SK-N-SH (cell line): ENCODE measurements around the gene PTPRS. TPM values are rescaled to one million over a fixed set of nuclear protein-coding genes. Genes with fewer than 3 reads are reported as not detected.

Experiments used
- CTCF ChIA-PET: fragments of 300-600, 350-600 bp; formaldehyde crosslinking; extraction: SDS; loops from one replicate; lab custom pipeline; 2021; lab: Yijun Ruan, JAX
- POLR2A ChIA-PET: fragments of 350-600 bp; sonication (Branson Sonifier 250); formaldehyde crosslinking; extraction: SDS; loops from one replicate; lab custom pipeline; 2020; ENCODE audit warnings: antibody characterized with exemption, inconsistent platforms; lab: Yijun Ruan, JAX
- DNase-seq: peaks from one replicate; pipeline ENCODE4 v3.0.0; 2012
- H2AFZ ChIP-seq: fragments of 200-600 bp; sonication (generic); 2 replicates; pipeline ENCODE4 v1.8.1; 2016; ENCODE audit warnings: antibody characterized with exemption, mild to moderate bottlenecking, low read depth
- H3F3A ChIP-seq: fragments of 200-600 bp; sonication (generic); replicated peaks from 2 replicates; pipeline ENCODE3; 2016; ENCODE audit warnings: antibody characterized with exemption, mild to moderate bottlenecking; ENCODE audit not compliant: insufficient read depth
- H3K27ac ChIP-seq, 2 experiments: fragments of 200-500 bp in 1 of 2; fragments of 200-600 bp in 1 of 2; sonication (Bioruptor generic) in 1 of 2; sonication (generic), shearing (Covaris generic) in 1 of 2; 2 replicates each; pipeline versions ENCODE4 v1.5.1 to v1.6.1; 2014 to 2016; ENCODE audit warnings: low read depth in 2 of 2, inconsistent platforms in 1 of 2, low read length in 1 of 2, mild to moderate bottlenecking in 1 of 2, mixed read lengths in 1 of 2
- H3K27me3 ChIP-seq: fragments of 200-600 bp; sonication (generic), shearing (Covaris generic); 2 replicates; pipeline ENCODE4 v1.6.1; 2016; ENCODE audit warnings: mixed run types; ENCODE audit not compliant: insufficient read depth
- H3K36me3 ChIP-seq, 2 experiments: fragments of 200-500 bp in 1 of 2; fragments of 200-600 bp in 1 of 2; sonication (Bioruptor generic) in 1 of 2; sonication (generic) in 1 of 2; replicated peaks in 1 of 2; 2 replicates each; pipeline versions ENCODE3 to v1.5.1; 2014 to 2016; ENCODE audit warnings: low read length in 1 of 2, mild to moderate bottlenecking in 1 of 2; ENCODE audit not compliant: insufficient read depth in 2 of 2, control insufficient read depth in 1 of 2
- H3K4me1 ChIP-seq, 2 experiments: fragments of 200-500 bp in 1 of 2; fragments of 200-600 bp in 1 of 2; sonication (Bioruptor generic) in 1 of 2; sonication (generic), shearing (Covaris generic) in 1 of 2; 2 replicates each; pipeline versions ENCODE4 v1.5.1 to v1.6.1; 2014 to 2016; ENCODE audit warnings: low read depth in 1 of 2, low read length in 1 of 2, mixed run types in 1 of 2; ENCODE audit not compliant: insufficient read depth in 2 of 2, control insufficient read depth in 1 of 2
- H3K4me2 ChIP-seq: fragments of 200-600 bp; sonication (generic), shearing (Covaris generic); 2 replicates; pipeline ENCODE4 v1.6.1; 2017; ENCODE audit warnings: mixed run types
- H3K4me3 ChIP-seq, 2 experiments: fragments of 200-500 bp in 1 of 2; fragments of 200-600 bp in 1 of 2; sonication (Bioruptor generic) in 1 of 2; sonication (generic), shearing (Covaris generic) in 1 of 2; 2 replicates each; pipeline versions ENCODE4 v1.5.1 to v1.8.1; 2014 to 2016; ENCODE audit warnings: low read depth in 2 of 2, inconsistent platforms in 1 of 2, low read length in 1 of 2, mild to moderate bottlenecking in 1 of 2, mixed read lengths in 1 of 2, moderate library complexity in 1 of 2
- H3K79me2 ChIP-seq: fragments of 200-600 bp; sonication (generic); 2 replicates; pipeline ENCODE4 v1.8.1; 2017; ENCODE audit warnings: mild to moderate bottlenecking; ENCODE audit not compliant: insufficient read depth
- H3K9ac ChIP-seq: fragments of 200-600 bp; sonication (generic); 2 replicates; pipeline ENCODE4 v1.6.1; 2017; ENCODE audit warnings: mixed run types
- H3K9me2 ChIP-seq: fragments of 200-600 bp; sonication (generic); 2 replicates; pipeline ENCODE4 v1.6.1; 2017; ENCODE audit warnings: mixed run types
- H3K9me3 ChIP-seq: fragments of 200-600 bp; sonication (generic); 2 replicates; pipeline ENCODE4 v1.6.1; 2017; ENCODE audit warnings: mixed run types, mild to moderate bottlenecking, moderate library complexity
- H4K20me1 ChIP-seq: fragments of 200-600 bp; sonication (generic); 2 replicates; pipeline ENCODE4 v1.6.1; 2017; ENCODE audit warnings: mild to moderate bottlenecking, mixed run types; ENCODE audit not compliant: insufficient read depth
- CHD2 ChIP-seq: fragments of 150-350 bp; IDR thresholded peaks from 2 replicates; pipeline ENCODE4 v1.6.1; 2018; ENCODE audit warnings: low read length; ENCODE audit not compliant: partially characterized antibody
- ELF1 ChIP-seq: IDR thresholded peaks from 2 replicates; pipeline ENCODE4 v1.4.0; 2012
- FOSL2 ChIP-seq: IDR thresholded peaks from 2 replicates; pipeline ENCODE4 v1.4.0; 2012; ENCODE audit warnings: low read depth, mild to moderate bottlenecking, moderate library complexity, borderline replicate concordance
- FOXJ3 ChIP-seq: sonication (generic); formaldehyde crosslinking; IDR thresholded peaks from 2 replicates; pipeline ENCODE4 v1.5.1; 2020; ENCODE audit warnings: mild to moderate bottlenecking, missing genetic modification reagents
- GABPA ChIP-seq: IDR thresholded peaks from 2 replicates; pipeline ENCODE4 v1.4.0; 2012; ENCODE audit warnings: low read depth, mild to moderate bottlenecking
- IRF3 ChIP-seq: fragments of 150-350 bp; IDR thresholded peaks from 2 replicates; pipeline ENCODE4 v1.6.1; 2016; ENCODE audit warnings: mild to moderate bottlenecking, low read depth, low read length
- JUND ChIP-seq: IDR thresholded peaks from 2 replicates; pipeline ENCODE4 v1.4.0; 2012
- MAX ChIP-seq: IDR thresholded peaks from 2 replicates; pipeline ENCODE4 v1.4.0; 2012; ENCODE audit warnings: low read depth
- MEF2A ChIP-seq: IDR thresholded peaks from 2 replicates; pipeline ENCODE4 v1.4.0; 2012; ENCODE audit warnings: low read depth, borderline replicate concordance
- NRF1 ChIP-seq: IDR thresholded peaks from 2 replicates; pipeline ENCODE4 v1.6.1; 2012; ENCODE audit warnings: low read depth, mild to moderate bottlenecking, low read length
- PBX3 ChIP-seq: IDR thresholded peaks from 2 replicates; pipeline ENCODE4; 2012
- RAD21 ChIP-seq: IDR thresholded peaks from 2 replicates; pipeline ENCODE4 v1.6.1; 2012; ENCODE audit warnings: mild to moderate bottlenecking, low read length
- RCOR1 ChIP-seq: fragments of 150-350 bp; IDR thresholded peaks from 2 replicates; pipeline ENCODE4 v1.6.1; 2017; ENCODE audit warnings: antibody characterized with exemption, low read length
- REST ChIP-seq: IDR thresholded peaks from 2 replicates; pipeline ENCODE4 v1.6.1; 2012; ENCODE audit warnings: mild to moderate bottlenecking, low read depth, low read length, moderate library complexity
- RFX5 ChIP-seq: IDR thresholded peaks from 2 replicates; pipeline ENCODE4 v1.6.1; 2012; ENCODE audit warnings: mild to moderate bottlenecking, improper control_type of control experiment, low read length
- RXRA ChIP-seq: IDR thresholded peaks from 2 replicates; pipeline ENCODE4 v1.4.0; 2012; ENCODE audit warnings: low read depth, mild to moderate bottlenecking, borderline replicate concordance
- SIN3A ChIP-seq: IDR thresholded peaks from 2 replicates; pipeline ENCODE4 v1.6.1; 2012; ENCODE audit warnings: low read depth, mild to moderate bottlenecking, low read length, moderate library complexity, borderline replicate concordance
- TEAD4 ChIP-seq: IDR thresholded peaks from 2 replicates; pipeline ENCODE4 v1.4.0; 2012; ENCODE audit warnings: mild to moderate bottlenecking, borderline replicate concordance; ENCODE audit not compliant: insufficient read depth
- ZBTB33 ChIP-seq: IDR thresholded peaks from 2 replicates; pipeline ENCODE4 v1.4.0; 2012; ENCODE audit warnings: low read depth, borderline replicate concordance
- WGBS: methylation state at CpG from one replicate; pipeline ENCODE4 v1.1.6; 2017; ENCODE audit warnings: low lambda C conversion rate; 5-methylcytosine and 5-hydroxymethylcytosine counted together
- polyA plus RNA-seq, 3 experiments: library from polyadenylated mRNA; depleted of rRNA; stranded (reverse); fragments of >200 nt; gene quantifications; 2 replicates each; pipeline ENCODE4 v1.2.3, GENCODE V29; 2012

Gene PTPRS
- polyA plus RNA-seq, 1 of the 3 experiments (the other 2 are of a cell fraction): 91.0 TPM

GRCh38 chr19:5367530-5368133, 27.0 kb upstream of the PTPRS start:
- Histone ChIP-seq H3K4me1 (no peaks in the 10 kb centered on the region; a peak in 1 of 4 replicates), H3K27ac (no peak overlapping the region), H3F3A (no peaks in the 10 kb centered on the region), H4K20me1 (no peaks in the 10 kb centered on the region), H3K27me3 (peaks cover 12% of the 10 kb centered on the region; the same call in 1 of the 2 replicates), H3K4me3 (no peak overlapping the region), H3K9me3 (no peaks in the 10 kb centered on the region), H3K9me2 (no peaks in the 10 kb centered on the region), H3K79me2 (no peaks in the 10 kb centered on the region), H3K4me2 (no peak overlapping the region), H3K36me3 (no peaks in the 10 kb centered on the region), H3K9ac (no peak overlapping the region), H2AFZ (no peak overlapping the region)
- CTCF ChIA-PET: interaction anchor here (1.4 kb wide), 1 partner anchor 9 kb away, joined by 3 read pairs; no protein-coding TSS in a partner anchor
- POLR2A ChIA-PET: no interaction called here
- TF ChIP-seq CHD2: no peak
- TF ChIP-seq PBX3: no peak
- no peak for TF ChIP-seq ELF1
- TF ChIP-seq FOXJ3: no peak
- TF ChIP-seq TEAD4: no peak
- no peak for TF ChIP-seq RFX5
- no peak for TF ChIP-seq RCOR1
- no peak for TF ChIP-seq NRF1
- TF ChIP-seq RXRA: no peak
- no peak for TF ChIP-seq GABPA
- TF ChIP-seq JUND: no peak
- no peak for TF ChIP-seq SIN3A
- TF ChIP-seq IRF3: no peak
- no peak for TF ChIP-seq RAD21
- TF ChIP-seq MAX: no peak
- no peak for TF ChIP-seq FOSL2
- no peak for TF ChIP-seq ZBTB33
- no peak for TF ChIP-seq REST
- no peak for TF ChIP-seq MEF2A
- no peak for DNase-seq
- WGBS: 63% methylated on average over 5 of the region's 5 CpGs
